K562 (cell line): ENCODE data around the gene AP3S1. TPM values are rescaled to one million over a fixed set of nuclear protein-coding genes. Genes with fewer than 3 reads are reported as not detected.

Experiments
- ATF1 ChIP-seq, 2 experiments: fragments of 450-650 bp in 1 of 2; IDR thresholded peaks; 2 replicates each; pipeline ENCODE4 v1.6.1; 2016; ENCODE audit warnings: missing compliant biosample characterization in 1 of 2, missing genetic modification characterization in 1 of 2
- ETV6 ChIP-seq, 3 experiments: fragments of 150-350 bp in 1 of 3; sonication (generic) in 1 of 3; formaldehyde crosslinking in 1 of 3; IDR thresholded peaks; 2 replicates each; pipeline versions ENCODE4 v1.6.1 to v1.8.0; 2014 to 2022; ENCODE audit warnings: borderline replicate concordance in 2 of 3, low read depth in 2 of 3, antibody characterized with exemption in 1 of 3, low read length in 1 of 3, mild to moderate bottlenecking in 1 of 3, missing genetic modification reagents in 1 of 3
- FOXM1 ChIP-seq, 2 experiments: fragments of 450-650 bp in 1 of 2; sonication (generic) in 1 of 2; formaldehyde crosslinking in 1 of 2; IDR thresholded peaks; 2 replicates each; pipeline versions ENCODE4 v1.6.1 to v1.9.0; 2017 to 2022; ENCODE audit warnings: low read depth in 2 of 2, mild to moderate bottlenecking in 2 of 2, missing genetic modification reagents in 1 of 2, moderate library complexity in 1 of 2
- GATAD2A ChIP-seq: fragments of 450-650 bp; IDR thresholded peaks from 2 replicates; pipeline ENCODE4 v1.6.1; 2017
- KAT7 ChIP-seq: sonication (generic); formaldehyde crosslinking; IDR thresholded peaks from 2 replicates; pipeline ENCODE4 v1.8.0; 2022; ENCODE audit warnings: missing genetic modification reagents, mild to moderate bottlenecking, borderline replicate concordance
- KDM2B ChIP-seq: fragments of 250-450 bp; sonication (Bioruptor Pico); IDR thresholded peaks from 2 replicates; pipeline ENCODE4 v1.8.0; 2021; ENCODE audit warnings: mild to moderate bottlenecking, moderate library complexity
- KLF6 ChIP-seq: fragments of 250-450 bp; sonication (Bioruptor Pico); IDR thresholded peaks from 2 replicates; pipeline ENCODE4 v1.4.0; 2020; ENCODE audit warnings: mild to moderate bottlenecking, moderate library complexity, borderline replicate concordance
- NFE2 ChIP-seq: IDR thresholded peaks from 2 replicates; pipeline ENCODE4 v1.6.1; 2014; ENCODE audit warnings: antibody characterized with exemption, low read depth
- NR3C1 ChIP-seq: sonication (generic); formaldehyde crosslinking; IDR thresholded peaks from 2 replicates; pipeline ENCODE4 v1.8.1; 2022; ENCODE audit warnings: missing genetic modification reagents
- PHF20 ChIP-seq: fragments of 450-650 bp; IDR thresholded peaks from 2 replicates; pipeline ENCODE4 v1.6.1; 2018; ENCODE audit not compliant: partially characterized antibody
- RB1 ChIP-seq: fragments of 450-650 bp; IDR thresholded peaks from 2 replicates; pipeline ENCODE4 v1.6.1; 2017; ENCODE audit warnings: low read depth, mild to moderate bottlenecking
- RBBP5 ChIP-seq: fragments of 200-600 bp; sonication (generic); IDR thresholded peaks from 2 replicates; pipeline ENCODE4 v1.6.1; 2012; ENCODE audit warnings: borderline replicate concordance, mild to moderate bottlenecking, low read length, control low read depth, inconsistent platforms; ENCODE audit not compliant: insufficient read depth, poor library complexity, severe bottlenecking
- TEAD1 ChIP-seq, 2 experiments: fragments of 450-650 bp in 1 of 2; sonication (generic) in 1 of 2; formaldehyde crosslinking; IDR thresholded peaks; 2 replicates each; pipeline versions ENCODE4 v1.4.0 to v1.8.0; 2020 to 2022; ENCODE audit warnings: mild to moderate bottlenecking in 2 of 2, missing genetic modification reagents in 1 of 2
- TSC22D4 ChIP-seq: fragments of 450-650 bp; IDR thresholded peaks from 2 replicates; pipeline ENCODE4 v1.6.1; 2016; ENCODE audit warnings: missing genetic modification characterization, missing biosample characterization, control low read depth
- ZBTB17 ChIP-seq: fragments of 450-650 bp; formaldehyde crosslinking; IDR thresholded peaks from 2 replicates; pipeline ENCODE4 v1.4.0; 2020; ENCODE audit warnings: mild to moderate bottlenecking
- polyA plus RNA-seq, 8 experiments: library from polyadenylated mRNA; depleted of rRNA in 4 of 8; stranded (reverse) in 5 of 8; unstranded in 3 of 8; fragments of >200 nt; fragmentation: Nextera tagmentation in 2 of 8; fragmentation: Illumina TruSeq in 1 of 8; extraction: Ambion mirVana in 2 of 8; extraction: Trizol in 1 of 8; gene quantifications; 2 replicates each; pipeline versions ENCODE4 v1.2.1 to v1.2.3, GENCODE V29; 2011 to 2014; ENCODE audit warnings: inconsistent platforms in 1 of 8, missing spikeins in 1 of 8
- total RNA-seq, 7 experiments: library from RNA; depleted of rRNA in 6 of 7; stranded (reverse); fragments of >200 nt in 6 of 7; fragmentation: Illumina TruSeq in 2 of 7; extraction: Trizol in 2 of 7; gene quantifications; 2 replicates each; pipeline versions ENCODE4 v1.2.1 to v1.2.3, GENCODE V29; 2011 to 2021; ENCODE audit warnings: low replicate concordance in 1 of 7
- TF ChIP-seq, protein P1 (sequence below): IDR thresholded peaks from 2 replicates; pipeline ENCODE4 v1.6.1; 2011; ENCODE audit warnings: borderline replicate concordance, low read depth, mild to moderate bottlenecking, moderate library complexity, low read length; ENCODE audit not compliant: insufficient read depth, poor library complexity, severe bottlenecking
- TF ChIP-seq, protein P2 (sequence below): fragments of 450-650 bp; IDR thresholded peaks from one replicate; pipeline ENCODE4 v1.6.1; 2018; ENCODE audit warnings: mild to moderate bottlenecking, moderate library complexity; ENCODE audit not compliant: partially characterized antibody
- TF ChIP-seq, protein P3 (sequence below): fragments of 200-800 bp; sonication (Bioruptor generic); IDR thresholded peaks from 2 replicates; pipeline ENCODE4 v1.6.1; 2017; ENCODE audit warnings: missing genetic modification characterization, missing compliant biosample characterization

Gene AP3S1
- total and polyA plus RNA-seq, 9 of the 15 experiments (the other 6 are each of a cell fraction or from before 2014, with no cell fraction given), result 46.1 to 106 (median 67.3) TPM

DNA sequence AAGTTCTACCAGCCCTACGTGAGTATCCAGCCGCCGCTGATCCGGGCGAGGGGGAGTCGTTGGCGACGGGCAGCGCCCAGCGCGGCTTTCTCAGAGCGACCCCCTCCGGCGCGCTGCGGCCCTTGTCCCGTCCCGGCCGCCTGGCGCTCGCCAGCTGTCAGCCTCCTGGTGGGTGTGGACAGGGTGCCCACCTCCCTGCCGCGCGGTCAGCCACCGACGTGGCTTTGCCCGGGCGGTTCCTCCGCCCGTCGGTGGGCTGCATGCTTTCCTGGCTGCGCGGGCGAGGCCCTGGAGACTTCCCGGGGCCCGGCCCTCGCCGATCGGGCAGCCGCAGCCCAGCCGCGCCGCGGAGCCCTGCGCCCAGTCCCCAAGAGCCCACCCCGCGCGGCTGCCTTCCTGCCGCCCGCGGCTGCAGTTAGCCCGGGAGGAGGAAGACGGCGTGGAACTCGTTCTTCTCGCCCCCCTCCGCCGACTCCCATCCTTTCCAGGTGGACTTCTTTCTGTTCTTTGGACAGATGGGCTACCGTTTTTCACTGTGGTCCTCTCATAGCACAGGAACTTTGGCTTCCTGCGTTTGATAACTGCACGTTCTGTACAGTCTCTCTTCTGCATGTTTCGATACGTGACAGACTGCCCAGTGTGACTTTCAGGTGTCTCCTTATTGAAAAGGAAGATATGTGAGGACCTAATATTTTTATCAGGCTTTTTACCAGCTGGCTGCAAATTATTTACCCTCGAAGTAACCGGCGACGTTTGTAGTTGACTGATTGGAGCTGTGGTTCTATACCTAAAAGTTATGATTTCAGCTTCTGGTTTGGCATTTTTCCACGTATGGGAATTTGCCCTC, 577 bp downstream of the AP3S1 start (continued):
- TF ChIP-seq FOXM1 (IDR thresholded peaks at IDR 0.05; ENCODE audit: low read depth), result no peak
- TF ChIP-seq FOXM1 (CRISPR knock-in tag; IDR thresholded peaks at IDR 0.05; ENCODE audit: low read depth), result 0 out of 2 replicates have a peak, but pooled peaks have one; percentile 22
- TF ChIP-seq TSC22D4, result no peak
- TF ChIP-seq, protein P1, sequence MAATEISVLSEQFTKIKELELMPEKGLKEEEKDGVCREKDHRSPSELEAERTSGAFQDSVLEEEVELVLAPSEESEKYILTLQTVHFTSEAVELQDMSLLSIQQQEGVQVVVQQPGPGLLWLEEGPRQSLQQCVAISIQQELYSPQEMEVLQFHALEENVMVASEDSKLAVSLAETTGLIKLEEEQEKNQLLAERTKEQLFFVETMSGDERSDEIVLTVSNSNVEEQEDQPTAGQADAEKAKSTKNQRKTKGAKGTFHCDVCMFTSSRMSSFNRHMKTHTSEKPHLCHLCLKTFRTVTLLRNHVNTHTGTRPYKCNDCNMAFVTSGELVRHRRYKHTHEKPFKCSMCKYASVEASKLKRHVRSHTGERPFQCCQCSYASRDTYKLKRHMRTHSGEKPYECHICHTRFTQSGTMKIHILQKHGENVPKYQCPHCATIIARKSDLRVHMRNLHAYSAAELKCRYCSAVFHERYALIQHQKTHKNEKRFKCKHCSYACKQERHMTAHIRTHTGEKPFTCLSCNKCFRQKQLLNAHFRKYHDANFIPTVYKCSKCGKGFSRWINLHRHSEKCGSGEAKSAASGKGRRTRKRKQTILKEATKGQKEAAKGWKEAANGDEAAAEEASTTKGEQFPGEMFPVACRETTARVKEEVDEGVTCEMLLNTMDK, result peak; percentile 63
- TF ChIP-seq TEAD1 (CRISPR knock-in tag; IDR thresholded peaks at IDR 0.05), result peak in 1 of 2 experiments; percentile 22; a peak in 1 of 4 replicates
- TF ChIP-seq NR3C1 (CRISPR knock-in tag), result 0 out of 2 replicates have a peak, but pooled peaks have one; percentile 28
- TF ChIP-seq, protein P2, sequence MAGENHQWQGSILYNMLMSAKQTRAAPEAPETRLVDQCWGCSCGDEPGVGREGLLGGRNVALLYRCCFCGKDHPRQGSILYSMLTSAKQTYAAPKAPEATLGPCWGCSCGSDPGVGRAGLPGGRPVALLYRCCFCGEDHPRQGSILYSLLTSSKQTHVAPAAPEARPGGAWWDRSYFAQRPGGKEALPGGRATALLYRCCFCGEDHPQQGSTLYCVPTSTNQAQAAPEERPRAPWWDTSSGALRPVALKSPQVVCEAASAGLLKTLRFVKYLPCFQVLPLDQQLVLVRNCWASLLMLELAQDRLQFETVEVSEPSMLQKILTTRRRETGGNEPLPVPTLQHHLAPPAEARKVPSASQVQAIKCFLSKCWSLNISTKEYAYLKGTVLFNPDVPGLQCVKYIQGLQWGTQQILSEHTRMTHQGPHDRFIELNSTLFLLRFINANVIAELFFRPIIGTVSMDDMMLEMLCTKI, result no peak
- TF ChIP-seq RB1, result peak; percentile 10; the same call in 1 of the 2 replicates
- no peak for TF ChIP-seq ATF1 (CRISPR knock-in tag; IDR thresholded peaks at IDR 0.05)
- no peak for TF ChIP-seq ATF1 (tag; IDR thresholded peaks at IDR 0.05)
- TF ChIP-seq KLF6 (CRISPR knock-in tag), result no peak
- TF ChIP-seq NFE2, result no peak
- no peak for TF ChIP-seq ETV6 (IDR thresholded peaks at IDR 0.05; ENCODE audit: borderline replicate concordance in 1 of 2, low read depth in 2 of 2, low read length in 1 of 2)
- TF ChIP-seq ETV6 (CRISPR knock-in tag; IDR thresholded peaks at IDR 0.05; ENCODE audit: borderline replicate concordance), result no peak
- 0 out of 2 replicates have a peak, but pooled peaks have one; percentile 32 for TF ChIP-seq KAT7 (CRISPR knock-in tag)
- no peak for TF ChIP-seq ZBTB17 (CRISPR knock-in tag)
- 0 out of 2 replicates have a peak, but pooled peaks have one; percentile 70 for TF ChIP-seq KDM2B (CRISPR knock-in tag)
- peak; percentile 22 for TF ChIP-seq PHF20
- TF ChIP-seq, protein P3, sequence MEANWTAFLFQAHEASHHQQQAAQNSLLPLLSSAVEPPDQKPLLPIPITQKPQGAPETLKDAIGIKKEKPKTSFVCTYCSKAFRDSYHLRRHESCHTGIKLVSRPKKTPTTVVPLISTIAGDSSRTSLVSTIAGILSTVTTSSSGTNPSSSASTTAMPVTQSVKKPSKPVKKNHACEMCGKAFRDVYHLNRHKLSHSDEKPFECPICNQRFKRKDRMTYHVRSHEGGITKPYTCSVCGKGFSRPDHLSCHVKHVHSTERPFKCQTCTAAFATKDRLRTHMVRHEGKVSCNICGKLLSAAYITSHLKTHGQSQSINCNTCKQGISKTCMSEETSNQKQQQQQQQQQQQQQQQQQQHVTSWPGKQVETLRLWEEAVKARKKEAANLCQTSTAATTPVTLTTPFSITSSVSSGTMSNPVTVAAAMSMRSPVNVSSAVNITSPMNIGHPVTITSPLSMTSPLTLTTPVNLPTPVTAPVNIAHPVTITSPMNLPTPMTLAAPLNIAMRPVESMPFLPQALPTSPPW (CRISPR knock-in tag), result peak; percentile 88
- TF ChIP-seq GATAD2A, result 0 out of 2 replicates have a peak, but pooled peaks have one; percentile 20
- peak; percentile 82 for TF ChIP-seq RBBP5
